ENCODE data around the gene KLHL5. TPM values are rescaled to one million over a fixed set of nuclear protein-coding genes. Genes with fewer than 3 reads are reported as not detected.

The KLHL5 gene
- total RNA-seq, 1 experiment from 2014 or later = 115 TPM

- CTCF ChIA-PET = interaction anchor here (0.6 kb wide), 1 partner anchor 22 kb away, joined by 4 read pairs; no protein-coding TSS in a partner anchor
- 0 out of 2 replicates have a peak overlapping the region, but pooled peaks have one; percentile 2 for H3K4me2 ChIP-seq
- H3K4me1 ChIP-seq (replicated peaks; ENCODE audit: insufficient read depth) = peaks cover 17% of the 10 kb centered on the region
These were observed 10.5 kb upstream of the KLHL5 start for GRCh38 chr4:39051492-39051891.

DNA sequence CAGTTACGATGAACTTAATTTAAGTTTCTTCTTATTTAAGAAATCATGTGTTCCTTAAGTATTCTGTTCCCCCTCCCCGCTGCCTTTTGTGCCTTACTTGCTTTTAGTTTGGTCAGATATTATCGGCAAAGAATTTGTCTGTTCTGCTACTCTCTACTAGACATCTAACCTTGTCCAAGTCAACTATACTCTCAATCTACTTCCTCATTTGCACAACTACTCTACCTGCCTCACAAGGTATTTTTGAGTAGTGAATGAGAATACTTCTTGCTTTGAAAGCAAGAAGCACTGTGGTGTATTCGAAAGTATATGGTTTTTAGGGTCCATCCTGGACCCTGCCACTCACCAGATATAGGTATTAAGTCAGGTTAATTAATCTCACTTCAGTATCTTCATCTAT, 8.0 kb upstream of the KLHL5 start:
- 0 out of 2 replicates have a peak, but pooled peaks cover 4% of the 10 kb centered on the region for H3K9me2 ChIP-seq (ENCODE audit: insufficient read depth)
- no peaks in the 10 kb centered on the region for H3K27me3 ChIP-seq (ENCODE audit: insufficient read depth, low read depth)
- no TSS peak for BruUV-seq (replicated peaks)
- POLR2A ChIA-PET (ENCODE audit: unreplicated experiment) = no interaction called here
- intact Hi-C loops (cut with micrococcal nuclease; ENCODE audit: unreplicated experiment) = no loop called here
- no peak overlapping the region for H3K4me2 ChIP-seq
- DNase-seq = no peak
- H2AFZ ChIP-seq = no peak overlapping the region
- peaks cover 16% of the 10 kb centered on the region; the same call in 1 of the 2 replicates for H3K36me3 ChIP-seq (ENCODE audit: low read depth)
- H3F3A ChIP-seq (ENCODE audit: insufficient read depth, low read depth) = peaks cover 10% of the 10 kb centered on the region; the same call in 1 of the 2 replicates
- peaks cover 33% of the 10 kb centered on the region for H4K20me1 ChIP-seq (ENCODE audit: insufficient read depth)
- no peaks in the 10 kb centered on the region for H3K9me3 ChIP-seq (ENCODE audit: insufficient read depth, low read depth)
- H3K79me2 ChIP-seq (ENCODE audit: low read depth) = peaks cover 97% of the 10 kb centered on the region
- no peak overlapping the region; the same call in 1 of the 2 replicates for H3K27ac ChIP-seq
- no peak for TF ChIP-seq EZH2 (IDR thresholded peaks at IDR 0.05; ENCODE audit: low read depth)
- TF ChIP-seq, protein P1, sequence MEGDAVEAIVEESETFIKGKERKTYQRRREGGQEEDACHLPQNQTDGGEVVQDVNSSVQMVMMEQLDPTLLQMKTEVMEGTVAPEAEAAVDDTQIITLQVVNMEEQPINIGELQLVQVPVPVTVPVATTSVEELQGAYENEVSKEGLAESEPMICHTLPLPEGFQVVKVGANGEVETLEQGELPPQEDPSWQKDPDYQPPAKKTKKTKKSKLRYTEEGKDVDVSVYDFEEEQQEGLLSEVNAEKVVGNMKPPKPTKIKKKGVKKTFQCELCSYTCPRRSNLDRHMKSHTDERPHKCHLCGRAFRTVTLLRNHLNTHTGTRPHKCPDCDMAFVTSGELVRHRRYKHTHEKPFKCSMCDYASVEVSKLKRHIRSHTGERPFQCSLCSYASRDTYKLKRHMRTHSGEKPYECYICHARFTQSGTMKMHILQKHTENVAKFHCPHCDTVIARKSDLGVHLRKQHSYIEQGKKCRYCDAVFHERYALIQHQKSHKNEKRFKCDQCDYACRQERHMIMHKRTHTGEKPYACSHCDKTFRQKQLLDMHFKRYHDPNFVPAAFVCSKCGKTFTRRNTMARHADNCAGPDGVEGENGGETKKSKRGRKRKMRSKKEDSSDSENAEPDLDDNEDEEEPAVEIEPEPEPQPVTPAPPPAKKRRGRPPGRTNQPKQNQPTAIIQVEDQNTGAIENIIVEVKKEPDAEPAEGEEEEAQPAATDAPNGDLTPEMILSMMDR (conservative IDR thresholded peaks at IDR 0.05) = no peak
- CTCF ChIA-PET = no interaction called here
- H3K4me1 ChIP-seq (replicated peaks; ENCODE audit: insufficient read depth) = no peaks in the 10 kb centered on the region; the same call in 1 of the 2 replicates
- H3K4me3 ChIP-seq = no peak overlapping the region

More at GRCh38 chr4:39051492-39051891, 10.5 kb upstream of the KLHL5 start:
- BruUV-seq (replicated peaks) = no TSS peak
- H3K79me2 ChIP-seq (ENCODE audit: low read depth) = peaks cover 98% of the 10 kb centered on the region
- no peak overlapping the region for H3K27ac ChIP-seq
- H3K9me3 ChIP-seq (ENCODE audit: insufficient read depth, low read depth) = no peaks in the 10 kb centered on the region
- no peak for DNase-seq
- TF ChIP-seq, protein P1 (conservative IDR thresholded peaks at IDR 0.05) = no peak
- TF ChIP-seq EZH2 (IDR thresholded peaks at IDR 0.05; ENCODE audit: low read depth) = no peak
- no peaks in the 10 kb centered on the region for H3K27me3 ChIP-seq (ENCODE audit: insufficient read depth, low read depth)
- no peak overlapping the region for H3K4me3 ChIP-seq
- intact Hi-C loops (cut with micrococcal nuclease; ENCODE audit: unreplicated experiment) = no loop called here
- peaks cover 37% of the 10 kb centered on the region for H4K20me1 ChIP-seq (ENCODE audit: insufficient read depth)
- H3K36me3 ChIP-seq (ENCODE audit: low read depth) = peaks cover 24% of the 10 kb centered on the region; the same call in 1 of the 2 replicates
- peaks cover 27% of the 10 kb centered on the region; the same call in 1 of the 2 replicates for H3F3A ChIP-seq (ENCODE audit: insufficient read depth, low read depth)
- no peak overlapping the region for H2AFZ ChIP-seq
- POLR2A ChIA-PET (ENCODE audit: unreplicated experiment) = interaction anchor here (0.6 kb wide), 1 partner anchor 1191 kb away, joined by 4 read pairs; no protein-coding TSS in a partner anchor
- H3K9me2 ChIP-seq (ENCODE audit: insufficient read depth) = no peaks in the 10 kb centered on the region

- Histone ChIP-seq H3K4me2 (no peak overlapping the region), H3K4me1 (replicated peaks; ENCODE audit: insufficient read depth) (no peaks in the 10 kb centered on the region; the same call in 1 of the 2 replicates), H3K4me3 (no peak overlapping the region), H3K36me3 (ENCODE audit: low read depth) (peaks cover 13% of the 10 kb centered on the region; the same call in 1 of the 2 replicates), H2AFZ (no peak overlapping the region), H3K27ac (no peak overlapping the region; the same call in 1 of the 2 replicates), H4K20me1 (ENCODE audit: insufficient read depth) (peaks cover 29% of the 10 kb centered on the region), H3K27me3 (ENCODE audit: insufficient read depth, low read depth) (no peaks in the 10 kb centered on the region), H3K79me2 (ENCODE audit: low read depth) (peaks cover 97% of the 10 kb centered on the region), H3K9me3 (ENCODE audit: insufficient read depth, low read depth) (no peaks in the 10 kb centered on the region), H3K9me2 (ENCODE audit: insufficient read depth) (0 out of 2 replicates have a peak, but pooled peaks cover 4% of the 10 kb centered on the region), H3F3A (ENCODE audit: insufficient read depth, low read depth) (peaks cover 13% of the 10 kb centered on the region; the same call in 1 of the 2 replicates)
- no peak for TF ChIP-seq EZH2 (IDR thresholded peaks at IDR 0.05; ENCODE audit: low read depth)
- TF ChIP-seq, protein P1 (conservative IDR thresholded peaks at IDR 0.05) = no peak
- intact Hi-C loops (cut with micrococcal nuclease; ENCODE audit: unreplicated experiment) = no loop called here
- CTCF ChIA-PET = no interaction called here
- POLR2A ChIA-PET (ENCODE audit: unreplicated experiment) = no interaction called here
- no peak for DNase-seq
- BruUV-seq (replicated peaks) = no TSS peak
These were observed 7.5 kb upstream of the KLHL5 start for GRCh38 chr4:39054497-39054896.

Data from PC-9 (cell line).